Common myeloid progenitor, CD34-positive (primary cell): ENCODE results near the gene ERBB4.

Experiments used
- CTCF ChIA-PET: fragments of 350-600 bp; sonication (Branson Sonifier 250); formaldehyde crosslinking; loops from one replicate; lab custom pipeline; 2021; ENCODE audit warnings: antibody characterized with exemption; lab: Charles Lee
- POLR2A ChIA-PET: fragments of 350-600 bp; sonication (Branson Sonifier 250); formaldehyde crosslinking; loops from one replicate; lab custom pipeline; 2021; ENCODE audit warnings: antibody characterized with exemption; lab: Charles Lee
- DNase-seq, 3 donors: peaks; one replicate each; pipeline versions ENCODE4 v3.0.0 to v3.0.0-alpha.2; 2013
- H3K27ac ChIP-seq, 2 experiments: 1 replicate in 1 of 2; 2 replicates in 1 of 2; pipeline ENCODE4 v1.7.0; 2013; ENCODE audit warnings: inconsistent platforms in 2 of 2, low read length in 2 of 2, mild to moderate bottlenecking in 2 of 2, low read depth in 1 of 2, moderate library complexity in 1 of 2; ENCODE audit not compliant: severe bottlenecking in 2 of 2, insufficient read depth in 1 of 2, poor library complexity in 1 of 2
- H3K27me3 ChIP-seq, 5 experiments: replicated peaks in 2 of 5; 1 replicate in 3 of 5; 2 replicates in 2 of 5; pipeline versions ENCODE4 v1.6.1 to v1.7.0; 2013; ENCODE audit warnings: low read length in 4 of 5, mild to moderate bottlenecking in 2 of 5, moderate library complexity in 2 of 5, inconsistent platforms in 1 of 5; ENCODE audit not compliant: insufficient read depth in 5 of 5, control insufficient read depth in 4 of 5
- H3K36me3 ChIP-seq, 4 experiments: 1 replicate in 2 of 4; 2 replicates in 2 of 4; pipeline versions ENCODE4 v1.6.1 to v1.7.0; 2013; ENCODE audit warnings: low read length in 3 of 4, control low read depth in 1 of 4, mild to moderate bottlenecking in 1 of 4; ENCODE audit not compliant: control insufficient read depth in 4 of 4, insufficient read depth in 4 of 4
- H3K4me1 ChIP-seq, 4 experiments: 1 replicate in 3 of 4; 2 replicates in 1 of 4; pipeline versions ENCODE4 v1.6.1 to v1.7.1; 2013; ENCODE audit warnings: low read length in 3 of 4, mild to moderate bottlenecking in 3 of 4, control low read depth in 1 of 4, inconsistent platforms in 1 of 4, moderate library complexity in 1 of 4; ENCODE audit not compliant: control insufficient read depth in 4 of 4, insufficient read depth in 4 of 4; ENCODE audit errors: control extremely low read depth in 1 of 4
- H3K4me3 ChIP-seq, 7 experiments: 1 replicate in 4 of 7; 2 replicates in 3 of 7; pipeline versions ENCODE4 v1.5.1 to v1.7.0; 2013; ENCODE audit warnings: mild to moderate bottlenecking in 7 of 7, low read length in 6 of 7, moderate library complexity in 6 of 7, inconsistent platforms in 2 of 7, low read depth in 2 of 7, control low read depth in 1 of 7; ENCODE audit not compliant: insufficient read depth in 4 of 7, control insufficient read depth in 1 of 7; ENCODE audit errors: extremely low read depth in 1 of 7
- H3K9me3 ChIP-seq, 5 experiments: 1 replicate in 4 of 5; 2 replicates in 1 of 5; pipeline versions ENCODE4 v1.6.1 to v1.7.1; 2013; ENCODE audit warnings: low read length in 4 of 5, mild to moderate bottlenecking in 2 of 5, inconsistent platforms in 1 of 5, low read depth in 1 of 5, moderate library complexity in 1 of 5; ENCODE audit not compliant: control insufficient read depth in 4 of 5, insufficient read depth in 2 of 5; ENCODE audit errors: control extremely low read depth in 1 of 5
- WGBS: methylation state at CpG from one replicate; pipeline ENCODE4 v1.1.5; 2013; ENCODE audit not compliant: insufficient coverage; 5-methylcytosine and 5-hydroxymethylcytosine counted together

Gene ERBB4

DNA sequence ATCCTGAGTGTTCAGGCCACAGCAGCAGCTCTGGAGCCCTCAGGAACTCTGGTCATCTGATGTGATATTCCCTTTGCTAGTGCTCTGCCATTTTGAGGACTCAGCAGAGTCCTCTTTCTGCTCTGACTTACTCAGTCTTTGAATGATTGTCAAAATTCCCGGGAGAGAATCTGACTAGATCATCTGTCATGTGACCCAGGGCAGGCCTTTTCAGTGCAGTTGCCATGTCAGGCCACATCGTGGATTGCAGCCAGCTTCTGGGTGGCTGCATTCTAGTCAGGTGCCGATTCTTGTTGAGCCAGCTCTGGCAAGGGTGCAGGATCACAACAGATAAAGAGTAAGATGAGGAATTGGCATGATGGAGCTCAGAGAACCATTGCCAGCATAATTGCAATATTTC, 1186.6 kb downstream of the ERBB4 start:
- H3K4me1 ChIP-seq, result no peaks in the 10 kb centered on the region
- peaks cover 0 to 3% (median 0%) of the 10 kb centered on the region in 5 experiments for H3K9me3 ChIP-seq
- no peak overlapping the region for H3K4me3 ChIP-seq
- WGBS, result 90% methylated on average over 1 of the region's 3 CpGs
- H3K27me3 ChIP-seq, result no peaks in the 10 kb centered on the region
- ChIA-PET POLR2A (no interaction called here), CTCF (no interaction called here)
- no peak for DNase-seq
- no peaks in the 10 kb centered on the region for H3K36me3 ChIP-seq
- H3K27ac ChIP-seq, result no peak overlapping the region

- ChIA-PET CTCF (no interaction called here), POLR2A (no interaction called here)
- H3K4me1 ChIP-seq, result no peaks in the 10 kb centered on the region
Measured at GRCh38 chr2:211349031-211349430, 1189.6 kb downstream of the ERBB4 start.

DNA sequence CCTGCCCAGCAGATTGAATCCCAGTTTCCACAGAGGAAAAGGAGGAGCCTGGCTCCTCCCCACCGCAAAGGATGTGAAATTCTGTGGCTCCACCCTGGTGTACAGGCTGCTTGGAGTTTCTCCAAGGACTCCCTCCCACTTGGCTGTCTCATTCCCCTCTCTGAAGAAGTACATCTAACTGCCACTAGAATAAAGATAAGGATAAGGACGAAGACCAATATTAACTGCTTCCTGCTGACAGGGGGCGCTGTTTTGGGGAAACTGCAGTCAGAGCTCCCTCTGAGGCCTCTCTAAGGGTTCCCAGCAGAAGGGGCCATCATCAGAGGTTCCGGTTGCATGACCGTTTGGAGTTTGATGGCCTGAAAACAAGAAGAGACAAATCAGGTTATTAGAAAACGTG, 1191.3 kb downstream of the ERBB4 start:
- Histone ChIP-seq H3K27me3 (no peaks in the 10 kb centered on the region), H3K4me3 (no peak overlapping the region), H3K27ac (no peak overlapping the region), H3K36me3 (no peaks in the 10 kb centered on the region), H3K4me1 (no peaks in the 10 kb centered on the region), H3K9me3 (peaks cover 0 to 3% (median 0%) of the 10 kb centered on the region in 5 experiments)
- ChIA-PET POLR2A (no interaction called here), CTCF (no interaction called here)
- 84% methylated on average over 5 of the region's 6 CpGs for WGBS
- DNase-seq, result no peak

More at GRCh38 chr2:211349031-211349430, 1189.6 kb downstream of the ERBB4 start:
- peaks cover 0 to 3% (median 0%) of the 10 kb centered on the region in 5 experiments for H3K9me3 ChIP-seq
- DNase-seq, result no peak
- no peaks in the 10 kb centered on the region for H3K36me3 ChIP-seq
- H3K4me3 ChIP-seq, result no peak overlapping the region
- WGBS, result 53% methylated on average over 1 of the region's 2 CpGs
- no peak overlapping the region for H3K27ac ChIP-seq
- no peaks in the 10 kb centered on the region for H3K27me3 ChIP-seq

GRCh38 chr2:211344289-211344688, 1194.3 kb downstream of the ERBB4 start:
- POLR2A ChIA-PET, result no interaction called here
- CTCF ChIA-PET, result no interaction called here

GRCh38 chr2:211333377-211333776, 1205.2 kb downstream of the ERBB4 start:
- Histone ChIP-seq H3K4me3 (no peak overlapping the region), H3K27me3 (no peaks in the 10 kb centered on the region), H3K27ac (no peak overlapping the region), H3K36me3 (no peaks in the 10 kb centered on the region), H3K9me3 (no peaks in the 10 kb centered on the region), H3K4me1 (no peaks in the 10 kb centered on the region)
- 86% methylated on average over 1 of the region's 1 CpG for WGBS
- DNase-seq, result no peak
- ChIA-PET CTCF (no interaction called here), POLR2A (no interaction called here)

More at GRCh38 chr2:211344289-211344688, 1194.3 kb downstream of the ERBB4 start:
- Histone ChIP-seq H3K27me3 (no peaks in the 10 kb centered on the region), H3K4me3 (no peak overlapping the region), H3K9me3 (peaks cover 0 to 3% (median 0%) of the 10 kb centered on the region in 5 experiments), H3K27ac (no peak overlapping the region), H3K36me3 (no peaks in the 10 kb centered on the region), H3K4me1 (no peaks in the 10 kb centered on the region)
- DNase-seq, result no peak

GRCh38 chr2:211331736-211332135, 1206.9 kb downstream of the ERBB4 start:
- CTCF ChIA-PET, result no interaction called here

GRCh38 chr2:211329882-211330281, 1208.7 kb downstream of the ERBB4 start:
- Histone ChIP-seq H3K27ac (no peak overlapping the region), H3K9me3 (no peaks in the 10 kb centered on the region), H3K4me3 (no peak overlapping the region), H3K36me3 (no peaks in the 10 kb centered on the region), H3K27me3 (no peaks in the 10 kb centered on the region), H3K4me1 (no peaks in the 10 kb centered on the region)
- ChIA-PET CTCF (no interaction called here), POLR2A (no interaction called here)
- WGBS, result 98% methylated on average over 6 of the region's 10 CpGs
- no peak for DNase-seq

More at GRCh38 chr2:211331736-211332135, 1206.9 kb downstream of the ERBB4 start:
- Histone ChIP-seq H3K9me3 (no peaks in the 10 kb centered on the region), H3K36me3 (no peaks in the 10 kb centered on the region), H3K4me3 (no peak overlapping the region), H3K27me3 (no peaks in the 10 kb centered on the region), H3K4me1 (no peaks in the 10 kb centered on the region), H3K27ac (no peak overlapping the region)
- POLR2A ChIA-PET, result no interaction called here
- DNase-seq, result no peak
- 88% methylated on average over 2 of the region's 2 CpGs for WGBS
